Esophagus muscularis mucosa (tissue), 4 donors: ENCODE measurements around the gene MICU1. TPM values are rescaled to one million over a fixed set of nuclear protein-coding genes. Genes with fewer than 3 reads are reported as not detected.

ENCODE experiments used
- DNase-seq: peaks from one replicate; pipeline ENCODE4 v3.0.0-alpha.2; 2017; ENCODE audit errors: extremely low spot score
- H3K27ac ChIP-seq, 4 donors: fragments of 200-600 bp; sonication (generic); replicated peaks in 1 of 4; 1 replicate in 3 of 4; 2 replicates in 1 of 4; pipeline ENCODE4 v1.5.1; 2016 to 2019; ENCODE audit warnings: mild to moderate bottlenecking in 1 of 4
- H3K27me3 ChIP-seq, 4 donors: fragments of 200-600 bp; sonication (generic); one replicate each; pipeline versions ENCODE4 v1.5.1 to v1.6.0; 2016 to 2019
- H3K36me3 ChIP-seq, 4 donors: fragments of 200-600 bp; sonication (generic); one replicate each; pipeline ENCODE4 v1.5.1; 2016 to 2019
- H3K4me1 ChIP-seq, 4 donors: fragments of 200-600 bp; sonication (generic); one replicate each; pipeline ENCODE4 v1.5.1; 2016 to 2019
- H3K4me3 ChIP-seq, 4 donors: fragments of 200-600 bp; sonication (generic); 1 replicate in 2 of 4; 2 replicates in 2 of 4; pipeline ENCODE4 v1.5.1; 2016 to 2019; ENCODE audit warnings: mild to moderate bottlenecking in 4 of 4, moderate library complexity in 1 of 4
- H3K9me3 ChIP-seq, 4 donors: fragments of 200-600 bp; sonication (generic); 1 replicate in 3 of 4; 2 replicates in 1 of 4; pipeline ENCODE4 v1.5.1; 2016 to 2019
- CTCF ChIP-seq, 3 experiments: fragments of 200-600 bp in 2 of 3; fragments of 450-650 bp in 1 of 3; sonication (generic) in 2 of 3; IDR thresholded peaks; one replicate each; pipeline ENCODE4 v1.5.1; 2017 to 2019; ENCODE audit warnings: antibody characterized with exemption in 3 of 3, mild to moderate bottlenecking in 2 of 3, moderate library complexity in 1 of 3
- EP300 ChIP-seq: sonication (generic); formaldehyde crosslinking; IDR thresholded peaks from one replicate; pipeline ENCODE4 v1.6.1; 2017; ENCODE audit warnings: antibody characterized with exemption
- POLR2A ChIP-seq: fragments of 450-650 bp; IDR thresholded peaks from one replicate; pipeline ENCODE4 v1.6.1; 2017; ENCODE audit warnings: antibody characterized with exemption, moderate library complexity, mild to moderate bottlenecking, low read depth
- POLR2AphosphoS5 ChIP-seq, 2 donors: sonication (generic); formaldehyde crosslinking; IDR thresholded peaks; one replicate each; pipeline ENCODE4 v1.6.1; 2017; ENCODE audit warnings: antibody characterized with exemption in 2 of 2
- WGBS: methylation state at CpG from one replicate; pipeline ENCODE4 v1.1.5; 2018; 5-methylcytosine and 5-hydroxymethylcytosine counted together
- intact Hi-C: fragments of 100-400 bp; cut with DNase I; formaldehyde crosslinking; loops from one replicate; pipeline ENCODE4 v1.15.1; 2023
- total RNA-seq, 4 donors: library from RNA; depleted of rRNA; stranded (reverse); fragments of >200 nt; gene quantifications; one replicate each; pipeline versions ENCODE4 v1.1.0 to v1.2.1, GENCODE V29; 2016

The MICU1 gene
- total RNA-seq, 4 donors from 2014 or later, result 31.6 to 39.7 (median 35.0) TPM

DNA sequence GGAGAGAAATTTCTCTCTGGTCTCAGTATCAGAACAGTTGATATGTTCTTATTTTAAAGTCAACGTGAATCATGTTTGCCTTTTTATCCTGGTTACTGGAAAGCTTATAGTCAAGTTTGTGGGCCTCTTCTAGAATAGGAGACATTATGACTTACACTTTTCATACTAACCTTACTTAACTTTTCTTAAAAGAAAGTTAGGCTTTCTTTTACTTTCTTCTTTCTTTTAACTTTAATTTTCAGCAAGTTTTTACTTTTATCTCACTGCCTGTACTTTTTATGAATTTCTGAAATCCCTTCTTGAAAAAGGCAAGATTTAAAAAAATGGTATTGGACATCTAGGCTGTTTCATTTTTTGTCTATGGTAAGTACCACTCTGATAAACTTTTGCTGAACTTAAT lies 195.9 kb downstream of the MICU1 start:
- no peaks in the 10 kb centered on the region for H3K9me3 ChIP-seq
- no peak overlapping the region for H3K4me3 ChIP-seq

GRCh38 chr10:72426986-72427385 lies 198.9 kb downstream of the MICU1 start:
- Histone ChIP-seq H3K4me3 (no peak overlapping the region), H3K9me3 (no peaks in the 10 kb centered on the region), H3K4me1 (peaks cover 0 to 7% (median 2%) of the 10 kb centered on the region in 4 donors), H3K27ac (no peak overlapping the region), H3K36me3 (peaks cover 0 to 9% (median 8%) of the 10 kb centered on the region in 4 donors), H3K27me3 (no peaks in the 10 kb centered on the region)
- intact Hi-C loops, result no loop called here
- DNase-seq, result no peak
- TF ChIP-seq CTCF (IDR thresholded peaks at IDR 0.05) (no peak), EP300 (no peak), POLR2AphosphoS5 (IDR thresholded peaks at IDR 0.05) (no peak), POLR2A (no peak)
- 50% methylated on average over 5 of the region's 5 CpGs for WGBS

More for the DNA sequence above, 195.9 kb downstream of the MICU1 start:
- intact Hi-C loops, result no loop called here
- 91% methylated on average over 1 of the region's 1 CpG for WGBS
- no peaks in the 10 kb centered on the region for H3K27me3 ChIP-seq
- DNase-seq, result no peak
- H3K36me3 ChIP-seq, result no peaks in the 10 kb centered on the region
- peaks cover 0 to 7% (median 2%) of the 10 kb centered on the region in 4 donors for H3K4me1 ChIP-seq
- no peak overlapping the region for H3K27ac ChIP-seq
- TF ChIP-seq POLR2A (no peak), POLR2AphosphoS5 (IDR thresholded peaks at IDR 0.05) (no peak), CTCF (IDR thresholded peaks at IDR 0.05) (no peak), EP300 (no peak)

DNA sequence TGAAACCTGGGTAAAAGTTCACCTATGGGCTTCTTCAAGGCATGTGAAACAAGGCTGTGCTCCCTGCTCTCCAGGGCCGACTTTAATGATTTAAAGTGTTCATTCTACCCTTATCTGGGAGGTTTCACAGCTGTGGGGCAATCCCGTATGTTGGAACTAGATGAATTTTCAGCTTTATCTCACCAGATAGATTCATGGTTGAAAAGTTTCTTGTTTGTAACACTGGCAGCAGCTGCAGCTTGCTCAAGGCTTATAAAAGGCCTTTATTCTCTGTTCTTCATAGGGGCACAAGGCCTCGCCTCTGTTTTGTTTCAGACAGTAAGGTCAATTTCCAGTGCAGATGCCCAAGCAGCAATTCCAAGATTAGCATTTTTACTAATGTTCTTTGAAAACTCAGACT lies 200.7 kb downstream of the MICU1 start:
- DNase-seq, result no peak
- peaks cover 0 to 7% (median 2%) of the 10 kb centered on the region in 4 donors for H3K4me1 ChIP-seq
- H3K36me3 ChIP-seq, result peaks cover 0 to 28% (median 22%) of the 10 kb centered on the region in 4 donors
- H3K4me3 ChIP-seq, result no peak overlapping the region
- WGBS, result 79% methylated on average over 3 of the region's 3 CpGs
- H3K27me3 ChIP-seq, result no peaks in the 10 kb centered on the region
- H3K9me3 ChIP-seq, result no peaks in the 10 kb centered on the region
- H3K27ac ChIP-seq, result no peak overlapping the region
- intact Hi-C loops, result no loop called here
- TF ChIP-seq CTCF (IDR thresholded peaks at IDR 0.05) (no peak), EP300 (no peak), POLR2A (no peak), POLR2AphosphoS5 (IDR thresholded peaks at IDR 0.05) (no peak)

DNA sequence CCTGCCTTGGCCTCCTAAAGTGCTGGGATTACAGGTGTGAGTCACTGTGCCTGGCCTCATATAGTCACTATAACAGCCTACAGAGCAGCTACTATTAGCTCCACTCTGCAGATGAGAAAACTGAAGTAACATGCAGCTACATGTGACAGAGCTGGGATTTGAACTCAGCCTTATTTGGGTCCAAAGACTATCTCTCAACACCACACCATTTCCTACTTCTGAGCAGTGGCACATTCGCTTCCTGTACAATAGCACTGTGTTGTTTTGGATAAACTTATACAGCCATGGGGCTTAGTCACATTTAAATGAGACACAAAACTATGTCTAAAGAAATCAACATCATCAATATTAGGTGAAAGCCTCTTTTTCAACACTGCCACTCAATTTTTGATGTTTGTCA lies 201.3 kb downstream of the MICU1 start:
- WGBS, result 100% methylated on average over 1 of the region's 1 CpG
- Histone ChIP-seq H3K4me1 (peaks cover 0 to 7% (median 2%) of the 10 kb centered on the region in 4 donors), H3K27ac (no peak overlapping the region), H3K9me3 (no peaks in the 10 kb centered on the region), H3K4me3 (no peak overlapping the region), H3K36me3 (peaks cover 0 to 32% (median 26%) of the 10 kb centered on the region in 4 donors), H3K27me3 (no peaks in the 10 kb centered on the region)
- TF ChIP-seq POLR2AphosphoS5 (IDR thresholded peaks at IDR 0.05) (no peak), EP300 (no peak), POLR2A (no peak), CTCF (IDR thresholded peaks at IDR 0.05) (no peak)
- intact Hi-C loops, result no loop called here
- no peak for DNase-seq

DNA sequence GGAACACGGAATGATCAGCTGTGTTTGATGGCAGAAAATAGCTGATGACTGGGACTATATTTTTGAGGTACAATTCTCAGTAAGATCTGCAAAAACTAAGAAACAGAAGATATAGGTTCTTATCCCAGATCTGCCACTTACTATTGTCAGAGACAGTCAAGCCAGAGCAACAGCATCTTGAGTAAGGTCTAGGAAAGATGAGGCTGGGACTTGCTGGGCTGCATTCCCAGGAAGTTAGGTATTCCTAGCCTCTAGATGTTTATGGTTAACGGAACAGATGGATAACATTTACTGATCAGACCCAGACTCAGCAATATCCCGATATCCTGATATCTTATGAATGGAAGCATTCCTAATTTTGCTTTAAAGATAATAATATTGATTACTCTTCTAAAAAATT lies 202.5 kb downstream of the MICU1 start:
- 97% methylated on average over 3 of the region's 3 CpGs for WGBS
- no peak for TF ChIP-seq POLR2AphosphoS5 (IDR thresholded peaks at IDR 0.05)
- TF ChIP-seq CTCF (IDR thresholded peaks at IDR 0.05), result no peak
- no peak for TF ChIP-seq EP300
- no peak for TF ChIP-seq POLR2A
- intact Hi-C loops, result no loop called here
- no peak overlapping the region for H3K27ac ChIP-seq
- peaks cover 0 to 7% (median 2%) of the 10 kb centered on the region in 4 donors for H3K4me1 ChIP-seq
- DNase-seq, result no peak
- H3K36me3 ChIP-seq, result peaks cover 0 to 32% (median 26%) of the 10 kb centered on the region in 4 donors
- no peaks in the 10 kb centered on the region for H3K9me3 ChIP-seq
- H3K27me3 ChIP-seq, result no peaks in the 10 kb centered on the region
- H3K4me3 ChIP-seq, result no peak overlapping the region
